ENCODE measurements around the gene RNLS. TPM values are rescaled to one million over a fixed set of nuclear protein-coding genes. Genes with fewer than 3 reads are reported as not detected.

The RNLS gene
- total and polyA plus RNA-seq, 4 donors = 5.8 to 11.6 (median 7.9) TPM

DNA sequence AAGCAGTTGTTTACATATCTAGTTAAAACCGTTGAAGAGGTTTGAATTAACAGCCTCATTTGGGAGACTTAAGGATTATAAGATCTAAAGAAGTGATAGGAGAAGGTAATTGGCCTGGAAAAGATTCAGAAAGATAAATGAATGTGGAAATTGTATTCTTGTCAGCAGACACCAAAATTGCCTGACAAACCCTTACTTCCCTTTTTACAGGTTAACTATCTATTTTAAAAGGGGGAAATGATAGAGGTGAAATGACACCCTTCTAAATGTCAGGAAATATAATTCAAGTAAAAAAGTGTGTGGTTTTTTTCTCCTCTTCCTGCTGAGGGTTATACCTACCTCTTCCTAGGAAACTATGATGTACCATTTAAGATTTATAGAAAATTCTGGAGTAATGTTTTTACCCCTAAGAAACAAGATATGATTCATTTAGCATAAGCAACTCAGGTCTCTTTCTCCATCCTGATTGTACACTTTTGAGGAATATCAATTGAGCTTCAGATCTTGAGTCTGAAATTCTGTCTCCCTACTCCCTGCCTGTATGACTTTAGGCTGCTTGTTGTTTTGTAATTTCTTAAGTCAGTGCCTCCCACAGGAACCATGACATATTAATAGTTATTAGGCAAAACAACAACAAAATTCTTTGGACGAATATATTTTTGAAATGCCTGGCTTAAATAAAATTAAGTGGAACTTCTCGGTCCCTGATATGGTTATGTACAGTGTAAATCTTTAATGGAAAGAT, 250.4 kb downstream of the RNLS start:
- DNase-seq = no peak
- TF ChIP-seq, protein P1, sequence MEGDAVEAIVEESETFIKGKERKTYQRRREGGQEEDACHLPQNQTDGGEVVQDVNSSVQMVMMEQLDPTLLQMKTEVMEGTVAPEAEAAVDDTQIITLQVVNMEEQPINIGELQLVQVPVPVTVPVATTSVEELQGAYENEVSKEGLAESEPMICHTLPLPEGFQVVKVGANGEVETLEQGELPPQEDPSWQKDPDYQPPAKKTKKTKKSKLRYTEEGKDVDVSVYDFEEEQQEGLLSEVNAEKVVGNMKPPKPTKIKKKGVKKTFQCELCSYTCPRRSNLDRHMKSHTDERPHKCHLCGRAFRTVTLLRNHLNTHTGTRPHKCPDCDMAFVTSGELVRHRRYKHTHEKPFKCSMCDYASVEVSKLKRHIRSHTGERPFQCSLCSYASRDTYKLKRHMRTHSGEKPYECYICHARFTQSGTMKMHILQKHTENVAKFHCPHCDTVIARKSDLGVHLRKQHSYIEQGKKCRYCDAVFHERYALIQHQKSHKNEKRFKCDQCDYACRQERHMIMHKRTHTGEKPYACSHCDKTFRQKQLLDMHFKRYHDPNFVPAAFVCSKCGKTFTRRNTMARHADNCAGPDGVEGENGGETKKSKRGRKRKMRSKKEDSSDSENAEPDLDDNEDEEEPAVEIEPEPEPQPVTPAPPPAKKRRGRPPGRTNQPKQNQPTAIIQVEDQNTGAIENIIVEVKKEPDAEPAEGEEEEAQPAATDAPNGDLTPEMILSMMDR (IDR thresholded peaks at IDR 0.05; ENCODE audit: control extremely low read depth, extremely low read depth) = no peak
- Histone ChIP-seq H3K4me3 (no peak overlapping the region), H3K9me3 (ENCODE audit: control insufficient read depth in 4 of 4, insufficient read depth in 3 of 4, low read length in 3 of 4) (no peaks in the 10 kb centered on the region), H3K4me1 (ENCODE audit: control insufficient read depth in 5 of 5, insufficient read depth in 5 of 5, low read length in 5 of 5) (peaks cover 0 to 2% (median 0%) of the 10 kb centered on the region in 5 donors), H3K36me3 (ENCODE audit: control insufficient read depth in 4 of 4, insufficient read depth in 4 of 4, low read length in 4 of 4) (no peaks in the 10 kb centered on the region), H3K9ac (ENCODE audit: insufficient read depth in 1 of 2, low read length in 2 of 2) (no peak overlapping the region), H3K27ac (ENCODE audit: low read depth in 1 of 2, low read length in 1 of 2) (no peak overlapping the region), H3K27me3 (ENCODE audit: control insufficient read depth in 3 of 3, insufficient read depth in 3 of 3, low read length in 2 of 3) (no peaks in the 10 kb centered on the region)
- 60 to 67% methylated on average over 3 of the region's 3 CpGs for WGBS, 2 donors
- no peak for ATAC-seq (ENCODE audit: insufficient read depth, low FRiP score)

DNA sequence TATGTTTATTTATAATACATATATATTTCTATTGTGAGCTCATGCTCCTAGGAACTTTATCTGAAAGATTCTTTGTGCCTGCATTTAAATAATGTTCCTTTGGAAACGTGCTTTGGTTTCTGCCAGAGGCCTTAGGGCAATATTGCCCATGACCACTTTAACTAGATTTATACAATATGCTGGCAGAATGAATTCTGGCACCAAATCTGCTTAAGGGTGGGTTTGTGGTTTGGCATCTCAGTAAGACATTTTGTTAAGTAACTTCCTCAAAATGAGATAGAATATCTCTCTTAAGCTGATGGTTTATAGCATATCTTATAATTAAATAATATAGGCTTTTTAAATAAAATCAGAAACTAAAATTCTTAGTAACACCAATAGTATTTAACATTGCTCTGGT, 252.9 kb downstream of the RNLS start:
- TF ChIP-seq, protein P1 (IDR thresholded peaks at IDR 0.05; ENCODE audit: control extremely low read depth, extremely low read depth) = no peak
- H3K36me3 ChIP-seq (ENCODE audit: control insufficient read depth in 4 of 4, insufficient read depth in 4 of 4, low read length in 4 of 4) = no peaks in the 10 kb centered on the region
- no peak overlapping the region for H3K9ac ChIP-seq (ENCODE audit: insufficient read depth in 1 of 2, low read length in 2 of 2)
- no peak overlapping the region for H3K27ac ChIP-seq (ENCODE audit: low read depth in 1 of 2, low read length in 1 of 2)
- no peaks in the 10 kb centered on the region for H3K4me1 ChIP-seq (ENCODE audit: control insufficient read depth in 5 of 5, insufficient read depth in 5 of 5, low read length in 5 of 5)
- 38 to 57% methylated on average over 1 of the region's 1 CpG for WGBS, 2 donors
- H3K9me3 ChIP-seq (ENCODE audit: control insufficient read depth in 4 of 4, insufficient read depth in 3 of 4, low read length in 3 of 4) = no peaks in the 10 kb centered on the region
- no peak overlapping the region for H3K4me3 ChIP-seq
- ATAC-seq (ENCODE audit: insufficient read depth, low FRiP score) (no peak), DNase-seq (no peak)
- no peaks in the 10 kb centered on the region for H3K27me3 ChIP-seq (ENCODE audit: control insufficient read depth in 3 of 3, insufficient read depth in 3 of 3, low read length in 2 of 3)

DNA sequence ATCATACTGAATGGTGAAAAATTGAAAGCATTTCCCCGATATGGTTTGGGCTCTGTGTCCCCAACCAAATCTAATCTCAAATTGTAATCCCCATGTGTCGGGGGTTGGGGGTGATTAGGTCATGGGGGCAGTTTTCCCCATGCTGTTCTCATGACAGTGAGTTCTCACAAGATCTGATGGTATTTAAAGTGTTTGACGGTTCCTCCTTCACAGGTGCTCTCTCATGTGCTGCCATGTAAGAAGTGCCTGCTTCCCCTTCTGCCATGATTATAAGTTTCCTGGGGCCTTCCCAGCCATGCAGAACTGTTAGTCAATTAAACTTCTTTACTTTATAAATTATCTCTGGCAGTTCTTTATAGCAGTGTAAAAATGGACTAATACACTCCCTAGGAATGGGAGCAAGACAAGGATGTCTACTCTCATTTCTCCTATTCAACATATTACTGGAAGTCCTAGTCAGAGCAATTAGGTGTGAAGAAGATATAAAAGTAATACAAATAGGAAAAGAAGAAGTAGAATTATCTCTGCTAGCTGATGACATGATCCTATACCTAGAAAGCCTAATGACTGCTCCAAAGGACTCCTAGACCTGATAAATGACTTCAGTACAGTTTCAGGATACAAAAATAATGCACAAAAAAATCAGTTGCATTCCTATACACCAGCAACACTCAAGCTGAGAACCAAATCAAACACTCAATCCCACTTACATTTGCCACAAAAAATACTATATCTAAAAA, 260.6 kb downstream of the RNLS start:
- no peak for DNase-seq
- no peak overlapping the region for H3K9ac ChIP-seq (ENCODE audit: insufficient read depth in 1 of 2, low read length in 2 of 2)
- peaks cover 0 to 12% (median 8%) of the 10 kb centered on the region in 4 donors for H3K9me3 ChIP-seq (ENCODE audit: control insufficient read depth in 4 of 4, insufficient read depth in 3 of 4, low read length in 3 of 4)
- 96 to 99% methylated on average over 3 of the region's 3 CpGs for WGBS, 2 donors
- no peak overlapping the region for H3K4me3 ChIP-seq
- no peaks in the 10 kb centered on the region for H3K27me3 ChIP-seq (ENCODE audit: control insufficient read depth in 3 of 3, insufficient read depth in 3 of 3, low read length in 2 of 3)
- TF ChIP-seq, protein P1 (IDR thresholded peaks at IDR 0.05; ENCODE audit: control extremely low read depth, extremely low read depth) = no peak
- no peaks in the 10 kb centered on the region for H3K36me3 ChIP-seq (ENCODE audit: control insufficient read depth in 4 of 4, insufficient read depth in 4 of 4, low read length in 4 of 4)
- no peak for ATAC-seq (ENCODE audit: insufficient read depth, low FRiP score)
- no peaks in the 10 kb centered on the region for H3K4me1 ChIP-seq (ENCODE audit: control insufficient read depth in 5 of 5, insufficient read depth in 5 of 5, low read length in 5 of 5)
- no peak overlapping the region for H3K27ac ChIP-seq (ENCODE audit: low read depth in 1 of 2, low read length in 1 of 2)

Data from lung (tissue), 12 donors.